Coronary artery (tissue), 2 donors: ENCODE measurements around the gene EFS.

Source experiments
- DNase-seq: peaks from one replicate; pipeline ENCODE4 v3.0.0-alpha.2; 2017; ENCODE audit warnings: low spot score
- H3K27ac ChIP-seq, 2 donors: fragments of 200-600 bp; sonication (generic); one replicate each; pipeline ENCODE4 v1.5.1; 2016 to 2019
- H3K4me3 ChIP-seq: fragments of 200-600 bp; sonication (generic); 2 replicates; pipeline ENCODE4 v1.5.1; 2016; ENCODE audit warnings: mild to moderate bottlenecking, moderate library complexity
- CTCF ChIP-seq: fragments of 200-600 bp; sonication (generic); IDR thresholded peaks from one replicate; pipeline ENCODE4 v1.5.1; 2019; ENCODE audit warnings: antibody characterized with exemption

The EFS gene

GRCh38 chr14:23365036-23365731, at the start of gene EFS:
Gene EFS (minus strand): TSS chr14:23365172. CDS start chr14:23365025, 147 bp downstream.
- peak within 1 kb of the TSS; percentile 85 for H3K4me3 ChIP-seq
- peak within 1 kb of the TSS; percentile 90 to 99 for H3K27ac ChIP-seq
- no peak for DNase-seq
- no peak for TF ChIP-seq CTCF

GRCh38 chr14:23414254-23414653, 49.3 kb upstream of the EFS start:
- Histone ChIP-seq H3K27ac (no peak overlapping the region), H3K4me3 (no peak overlapping the region)
- no peak for DNase-seq
- TF ChIP-seq CTCF, result no peak

- TF ChIP-seq CTCF, result no peak
- no peak overlapping the region for H3K4me3 ChIP-seq
- H3K27ac ChIP-seq, result no peak overlapping the region
- no peak for DNase-seq
These were observed 48.7 kb upstream of the EFS start for GRCh38 chr14:23413681-23414080.

GRCh38 chr14:23411563-23412525, 46.9 kb upstream of the EFS start:
- Histone ChIP-seq H3K27ac (no peak overlapping the region), H3K4me3 (no peak overlapping the region)
- DNase-seq, result no peak
- TF ChIP-seq CTCF, result no peak

GRCh38 chr14:23409966-23410635, 45.1 kb upstream of the EFS start:
- no peak for TF ChIP-seq CTCF
- no peak for DNase-seq
- Histone ChIP-seq H3K27ac (no peak overlapping the region), H3K4me3 (no peak overlapping the region)

GRCh38 chr14:23409475-23409874, 44.5 kb upstream of the EFS start:
- H3K27ac ChIP-seq, result no peak overlapping the region
- H3K4me3 ChIP-seq, result no peak overlapping the region
- TF ChIP-seq CTCF, result no peak
- DNase-seq, result no peak
